ENCODE data around the gene DNAH2.

The DNAH2 gene

GRCh38 chr17:7720125-7720524 is 2.6 kb downstream of the DNAH2 start:
- no peak for DNase-seq (ENCODE audit: low read depth in 2 of 2)

DNA sequence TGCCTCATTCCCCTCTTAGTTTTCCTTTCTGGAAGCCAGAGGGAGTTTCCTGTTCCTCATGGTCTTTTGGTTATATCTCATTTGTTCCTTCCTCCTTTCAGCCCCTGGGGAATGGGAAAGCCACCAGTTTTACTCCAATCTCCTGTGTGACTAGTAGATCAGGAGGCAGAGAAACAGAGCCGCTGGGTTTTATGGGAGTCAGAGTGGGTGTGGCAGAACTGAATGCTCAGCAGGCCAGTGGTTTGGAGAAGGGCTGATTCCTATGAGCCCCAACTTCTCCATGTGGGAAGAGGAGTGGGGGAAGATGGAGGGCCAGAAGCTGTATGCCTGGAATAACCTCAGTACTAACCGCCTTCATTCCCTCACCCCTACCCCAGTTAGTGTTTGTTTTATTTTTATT is 4.1 kb downstream of the DNAH2 start:
- DNase-seq (ENCODE audit: low read depth in 2 of 2), result no peak

- no peak for DNase-seq (ENCODE audit: low read depth in 2 of 2)
Observed at GRCh38 chr17:7727886-7728285, 10.3 kb downstream of the DNAH2 start.

DNA sequence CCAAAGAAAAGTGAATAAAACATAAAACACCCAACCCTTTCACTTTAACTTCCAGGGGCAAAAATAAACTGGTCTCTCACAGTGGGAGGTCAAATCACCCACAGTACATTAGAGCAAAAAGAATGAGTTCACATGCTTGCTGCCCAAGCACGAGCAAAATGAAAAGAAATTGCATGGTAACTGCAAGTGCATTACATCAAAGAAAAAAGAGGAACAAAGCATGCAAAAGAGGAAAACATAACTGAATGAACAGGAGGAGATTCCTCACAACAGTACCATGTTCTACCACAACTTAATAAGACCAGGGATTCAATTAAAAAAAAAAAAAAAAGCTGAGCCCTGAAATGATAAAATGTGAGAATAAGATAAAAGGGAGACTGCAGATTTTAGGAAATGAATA is 12.3 kb downstream of the DNAH2 start:
- DNase-seq (ENCODE audit: low read depth in 2 of 2), result no peak

GRCh38 chr17:7732981-7733539 is 15.5 kb downstream of the DNAH2 start:
- DNase-seq (ENCODE audit: low read depth in 2 of 2), result no peak

DNA sequence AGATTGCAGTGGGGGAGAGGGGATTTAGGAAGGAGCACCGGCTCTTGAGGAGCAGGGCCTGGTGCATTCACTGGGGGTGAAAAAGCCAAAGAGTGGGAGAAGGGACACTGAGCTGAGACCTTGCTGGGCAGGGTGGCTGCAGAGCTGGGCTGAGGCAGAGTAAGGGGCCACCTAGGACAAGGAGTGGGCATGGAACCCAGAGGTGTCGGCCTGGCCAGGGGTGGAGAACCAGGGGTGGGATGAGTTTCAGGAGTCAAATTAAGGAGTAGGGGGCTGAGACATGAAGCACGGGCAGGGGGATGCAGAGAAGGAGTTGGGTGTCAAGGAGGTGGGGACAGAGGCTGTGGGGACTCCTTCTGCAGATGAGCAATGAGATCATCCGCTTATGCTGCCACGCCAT is 20.1 kb downstream of the DNAH2 start:
- no peak for DNase-seq (ENCODE audit: low read depth in 2 of 2)

GRCh38 chr17:7739746-7740145 is 22.2 kb downstream of the DNAH2 start:
- DNase-seq (ENCODE audit: low read depth in 2 of 2), result no peak

- no peak for DNase-seq (ENCODE audit: low read depth in 2 of 2)
Observed at GRCh38 chr17:7740481-7741001, 23.0 kb downstream of the DNAH2 start.

DNA sequence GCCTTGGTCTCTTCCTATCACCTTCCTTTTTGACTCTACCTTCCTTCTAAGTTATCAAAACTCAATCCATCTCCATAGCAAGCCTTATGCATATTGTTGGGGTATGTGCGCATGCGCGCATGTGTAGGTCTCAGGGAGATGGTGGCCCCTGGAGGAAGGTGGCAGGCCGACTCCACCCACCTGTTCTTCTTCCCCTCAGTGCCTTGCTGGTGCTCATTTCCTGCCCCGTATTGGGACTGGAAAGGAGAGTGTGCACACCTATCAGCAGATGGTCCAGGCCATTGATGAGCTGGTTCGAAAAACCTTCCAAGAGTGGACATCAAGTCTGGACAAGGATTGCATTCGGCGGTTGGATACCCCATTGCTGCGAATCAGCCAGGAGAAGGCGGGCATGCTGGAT is 25.2 kb downstream of the DNAH2 start:
- no peak for DNase-seq (ENCODE audit: low read depth in 2 of 2)

DNA sequence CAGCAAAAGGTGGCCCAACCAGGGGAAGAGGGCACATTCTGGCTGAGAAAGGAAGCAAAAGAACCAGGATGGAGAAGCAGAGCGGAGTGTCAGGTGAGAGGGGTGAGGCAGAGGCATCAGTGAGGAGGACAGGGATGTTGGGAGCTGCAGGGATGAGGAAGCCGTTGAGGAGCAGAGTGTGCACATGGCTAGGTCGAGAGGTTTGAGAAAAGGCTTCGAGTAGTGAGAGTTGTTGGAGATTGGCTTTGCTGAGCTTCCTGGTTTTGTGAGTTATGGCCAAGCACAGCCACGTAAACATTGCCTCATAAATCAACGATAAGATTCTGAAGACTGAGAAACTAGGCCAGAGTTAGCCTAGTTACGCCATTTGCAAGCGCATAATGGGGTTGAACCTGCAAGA is 26.9 kb downstream of the DNAH2 start:
- no peak for DNase-seq (ENCODE audit: low read depth in 2 of 2)

- no peak for DNase-seq (ENCODE audit: low read depth in 2 of 2)
Observed at GRCh38 chr17:7745748-7746470, 28.4 kb downstream of the DNAH2 start.

DNA sequence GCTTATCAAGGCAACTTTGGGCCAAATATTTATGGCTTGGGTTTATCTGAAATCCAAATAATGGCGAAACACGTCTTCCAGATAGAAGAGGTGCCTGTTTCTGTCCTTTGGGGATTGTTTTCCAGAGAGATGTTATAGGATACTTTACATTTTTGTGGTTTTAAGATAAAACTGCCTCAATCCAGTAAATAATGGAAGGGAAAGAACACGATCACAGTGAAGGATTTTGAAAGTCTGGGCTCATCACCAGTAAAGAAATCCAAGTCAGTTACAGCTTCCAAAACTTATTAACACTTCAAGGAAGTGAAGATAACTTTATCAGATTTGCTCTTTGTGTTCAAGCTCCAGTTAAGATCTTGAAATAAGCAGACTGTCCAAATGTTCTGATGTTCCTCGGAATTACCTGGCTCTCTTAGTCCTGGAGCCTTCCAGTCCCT is 30.1 kb downstream of the DNAH2 start:
- no peak for DNase-seq (ENCODE audit: low read depth in 2 of 2)

GRCh38 chr17:7748076-7748775 is 30.7 kb downstream of the DNAH2 start:
- no peak for DNase-seq (ENCODE audit: low read depth in 2 of 2)

- no peak for DNase-seq (ENCODE audit: low read depth in 2 of 2)
Observed at GRCh38 chr17:7750321-7750821, 32.8 kb downstream of the DNAH2 start.

- no peak for DNase-seq (ENCODE audit: low read depth in 2 of 2)
Observed at GRCh38 chr17:7754656-7755055, 37.1 kb downstream of the DNAH2 start.

DNA sequence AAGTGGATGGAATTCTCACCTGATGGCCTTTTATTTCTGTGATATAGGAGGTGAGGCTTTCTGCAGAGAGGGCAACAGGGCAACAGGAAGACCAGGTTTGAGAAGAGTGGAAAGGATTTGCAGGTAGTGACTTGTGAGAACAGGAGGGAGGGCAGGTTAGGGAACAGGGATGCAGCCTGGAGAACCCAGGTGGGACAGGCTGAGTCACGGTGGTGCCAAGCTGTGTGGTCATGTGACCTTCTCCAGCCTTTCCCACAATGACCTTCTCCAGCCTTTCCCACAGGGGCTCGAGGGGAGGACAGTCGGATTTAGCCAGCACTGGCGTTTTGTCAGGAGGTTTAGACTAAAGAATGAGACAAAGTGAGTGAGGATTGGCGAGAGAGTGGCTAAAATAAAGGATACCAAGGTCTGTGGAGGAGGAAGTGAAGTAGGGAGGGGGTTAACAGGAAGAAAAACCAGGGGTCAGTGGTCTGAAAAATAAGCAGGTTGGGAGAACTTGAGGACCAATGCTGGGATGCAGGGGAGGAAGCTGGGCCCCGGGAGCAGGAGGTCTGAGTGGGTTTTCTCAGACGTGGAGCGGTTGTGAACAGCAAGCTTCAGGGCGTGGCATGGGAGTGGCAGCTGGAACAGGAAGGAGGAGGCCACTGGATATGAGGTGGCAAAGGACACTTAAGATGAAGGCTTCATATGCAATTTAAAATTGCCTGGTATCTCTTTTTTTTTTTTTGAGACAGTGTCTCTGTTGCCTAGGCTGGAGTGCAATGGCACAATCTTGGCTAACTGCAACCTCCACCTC is 37.7 kb downstream of the DNAH2 start:
- no peak for DNase-seq (ENCODE audit: low read depth in 2 of 2)

DNA sequence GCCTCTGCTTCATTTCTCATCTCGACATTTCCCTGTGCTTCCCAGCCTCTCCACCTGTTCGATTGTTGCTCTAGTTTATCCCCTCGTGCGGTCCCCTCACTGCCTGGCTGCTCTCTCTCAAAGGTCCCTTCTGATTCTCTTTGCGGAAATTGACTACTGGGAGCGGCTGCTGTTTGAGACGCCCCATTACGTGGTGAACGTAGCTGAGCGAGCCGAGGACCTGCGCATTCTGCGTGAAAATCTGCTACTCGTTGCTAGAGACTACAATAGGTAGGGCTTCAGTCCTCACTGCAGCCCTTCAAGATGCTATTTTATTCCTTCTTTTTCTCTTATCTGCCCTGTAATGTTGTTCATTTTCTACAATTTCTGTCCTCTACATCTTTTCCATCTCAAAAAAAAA is 39.4 kb downstream of the DNAH2 start:
- no peak for DNase-seq (ENCODE audit: low read depth in 2 of 2)

DNA sequence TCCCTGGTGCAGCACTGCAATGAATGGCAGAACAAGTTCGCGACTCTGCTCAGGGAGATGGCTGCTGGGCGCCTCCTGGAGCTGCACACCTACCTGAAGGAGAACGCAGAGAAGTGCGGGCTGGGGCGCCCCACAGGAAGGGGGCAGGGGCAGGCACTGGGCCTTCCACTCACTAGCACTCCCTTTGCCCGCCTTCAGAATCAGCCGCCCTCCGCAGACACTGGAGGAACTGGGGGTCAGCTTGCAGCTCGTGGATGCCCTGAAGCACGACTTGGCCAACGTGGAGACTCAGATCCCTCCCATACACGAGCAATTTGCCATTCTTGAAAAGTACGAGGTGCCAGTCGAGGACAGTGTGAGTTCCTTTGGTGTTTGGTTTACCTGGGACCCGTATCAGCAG is 46.4 kb downstream of the DNAH2 start:
- no peak for DNase-seq (ENCODE audit: low read depth in 2 of 2)

DNA sequence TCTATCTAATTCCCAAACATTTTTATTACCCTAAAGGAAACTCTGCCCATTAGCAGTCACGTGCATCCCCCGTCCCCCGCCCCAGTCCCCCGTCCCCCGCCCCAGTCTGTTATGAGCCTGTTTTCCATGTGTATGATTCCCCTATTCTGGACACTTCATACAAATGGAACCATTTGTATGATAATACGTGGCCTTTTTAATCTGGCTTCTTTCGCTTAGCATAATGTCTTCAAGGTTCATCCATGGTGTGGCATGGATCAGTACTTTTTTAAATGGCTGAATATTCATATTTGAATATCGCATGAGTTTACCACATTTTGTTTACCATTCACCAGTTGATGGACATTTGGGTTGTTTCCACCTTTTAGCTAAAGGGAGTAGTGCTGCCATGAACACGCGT is 49.5 kb downstream of the DNAH2 start:
- DNase-seq (ENCODE audit: low read depth in 2 of 2), result no peak

DNA sequence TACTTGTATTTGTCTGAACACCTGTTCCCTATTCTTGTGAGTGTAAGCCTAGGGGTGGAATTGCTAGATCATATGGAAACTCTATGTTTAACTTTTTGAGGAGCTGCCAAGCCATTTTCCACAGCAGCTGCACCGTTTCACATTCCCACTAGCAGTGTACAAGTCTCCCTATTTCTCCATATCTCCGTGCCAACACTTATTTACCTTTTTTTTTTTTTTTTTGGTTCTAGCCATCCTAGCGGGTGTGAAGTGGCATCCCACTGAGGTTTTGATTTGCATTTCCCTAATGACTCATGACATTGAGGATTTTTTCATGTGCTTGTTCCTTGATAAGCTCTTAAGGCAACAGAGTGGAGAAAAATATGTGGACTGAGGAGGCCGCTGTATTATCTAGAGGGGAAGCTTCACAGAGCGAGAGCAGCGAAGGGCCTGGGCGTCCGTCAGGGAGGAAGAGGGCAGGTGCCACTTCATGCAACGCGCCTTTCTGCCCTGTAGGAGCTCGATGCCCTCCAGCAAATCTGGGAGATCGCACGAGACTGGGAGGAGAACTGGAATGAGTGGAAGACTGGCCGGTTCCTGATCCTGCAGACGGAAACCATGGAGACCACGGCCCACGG is 50.0 kb downstream of the DNAH2 start:
- DNase-seq (ENCODE audit: low read depth in 2 of 2), result no peak

DNA sequence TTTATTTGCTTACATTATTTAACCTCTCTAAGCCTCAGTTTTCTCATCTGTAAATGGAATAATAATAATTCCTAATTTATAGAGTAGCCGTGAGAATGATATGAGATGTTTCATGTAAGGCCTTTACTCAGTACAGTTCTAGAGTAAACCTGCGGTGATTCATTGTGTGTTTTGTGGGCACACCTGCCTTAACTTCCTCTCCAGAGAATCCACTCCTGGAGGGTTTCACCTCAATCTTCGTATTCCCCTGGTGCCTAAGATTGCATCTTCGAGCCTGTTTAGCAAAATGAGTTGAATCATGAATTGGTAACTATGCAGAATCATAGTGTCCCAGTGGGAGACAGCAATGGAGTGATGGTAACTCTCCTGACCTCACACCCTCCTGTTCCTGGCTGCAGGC is 52.3 kb downstream of the DNAH2 start:
- DNase-seq (ENCODE audit: low read depth in 2 of 2), result no peak
